Stimulated activated CD4-positive, alpha-beta T cell treated with anti-CD3 and anti-CD28 coated beads, Interleukin-15, amount 100 ng/mL, for 48 hours (primary cell): ENCODE results near the gene GLT8D2.

Source experiments
- DNase-seq, 2 donors: peaks; one replicate each; pipeline ENCODE4 v3.0.0-alpha.2; 2020; ENCODE audit warnings: low read depth in 2 of 2

GLT8D2 gene

GRCh38 chr12:104049903-104050356 is at the start of gene GLT8D2:
Gene GLT8D2 (minus strand): TSS chr12:104050187. CDS start chr12:104019648, 30,539 bp downstream.
- no peak for DNase-seq

- DNase-seq: no peak
Observed at GRCh38 chr12:104097954-104098353, 48.0 kb upstream of the GLT8D2 start.

GRCh38 chr12:104095289-104095688 is 45.3 kb upstream of the GLT8D2 start:
- no peak for DNase-seq

- no peak for DNase-seq
Observed at GRCh38 chr12:104094284-104094683, 44.3 kb upstream of the GLT8D2 start.

GRCh38 chr12:104091136-104091535 is 41.1 kb upstream of the GLT8D2 start:
- no peak for DNase-seq

- no peak for DNase-seq
Observed at GRCh38 chr12:104090685-104091084, 40.7 kb upstream of the GLT8D2 start.

GRCh38 chr12:104083769-104084475 is 33.9 kb upstream of the GLT8D2 start:
- peak; percentile 42 to 58 for DNase-seq

GRCh38 chr12:104080764-104081163 is 30.8 kb upstream of the GLT8D2 start:
- no peak for DNase-seq

GRCh38 chr12:104079024-104079423 is 29.0 kb upstream of the GLT8D2 start:
- DNase-seq: no peak

GRCh38 chr12:104073699-104074098 is 23.7 kb upstream of the GLT8D2 start:
- DNase-seq: no peak

- DNase-seq: no peak
Observed at GRCh38 chr12:104072099-104072498, 22.1 kb upstream of the GLT8D2 start.

- no peak for DNase-seq
Observed at GRCh38 chr12:104064842-104065427, 14.9 kb upstream of the GLT8D2 start.

- DNase-seq: peak; percentile 73 to 91
Observed at GRCh38 chr12:104064031-104064841, 14.2 kb upstream of the GLT8D2 start, which contains the start of gene HCFC2. Gene HCFC2 (plus strand): TSS chr12:104064531. CDS start chr12:104064561, 30 bp downstream.

GRCh38 chr12:104063712-104064030 is 13.7 kb upstream of the GLT8D2 start:
- no peak for DNase-seq

GRCh38 chr12:104060791-104061190 is 10.8 kb upstream of the GLT8D2 start:
- no peak for DNase-seq

- DNase-seq: no peak
Observed at GRCh38 chr12:104059963-104060362, 10.0 kb upstream of the GLT8D2 start.

- DNase-seq: no peak
Observed at GRCh38 chr12:104058802-104059201, 8.8 kb upstream of the GLT8D2 start.

- DNase-seq: no peak
Observed at GRCh38 chr12:104057771-104058197, 7.8 kb upstream of the GLT8D2 start.

GRCh38 chr12:104056419-104056972 is 6.5 kb upstream of the GLT8D2 start:
- DNase-seq: no peak

- no peak for DNase-seq
Observed at GRCh38 chr12:104055686-104056388, 5.8 kb upstream of the GLT8D2 start.

- no peak for DNase-seq
Observed at GRCh38 chr12:104054681-104055346, 4.8 kb upstream of the GLT8D2 start.
